ENCODE data around the gene MSGN1.
"Not testable (repeated sequence)": the region's sequence is repeated elsewhere in the genome, so short reads cannot be mapped to it uniquely, and the experiment has no call there.

MSGN1 gene

DNA sequence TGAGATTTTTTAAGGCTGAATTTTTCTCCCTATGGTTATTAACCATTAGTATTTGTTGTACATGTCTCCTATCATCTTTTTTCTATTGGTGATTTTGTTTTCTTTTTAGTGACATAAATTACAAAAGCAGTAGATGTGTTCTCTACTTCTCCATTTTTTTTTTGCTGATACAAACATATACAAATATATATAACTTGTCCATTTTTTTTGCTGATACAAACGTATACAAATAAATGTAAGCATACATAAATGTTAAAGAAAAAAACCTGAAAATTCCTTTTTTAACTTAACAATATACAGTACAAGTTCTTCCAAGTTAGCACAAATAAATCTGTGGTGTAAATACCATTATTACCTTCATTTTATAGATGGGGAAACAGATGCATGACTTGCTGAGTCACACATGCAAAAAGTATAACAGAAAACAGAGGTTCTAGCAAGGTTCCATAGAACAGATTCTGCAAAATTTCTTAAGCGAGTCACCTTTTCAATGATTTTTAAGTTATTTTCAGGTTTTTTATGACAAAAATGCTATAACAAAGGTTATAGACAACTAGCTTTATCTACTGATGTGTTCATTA is 2.1 kb downstream of the MSGN1 start:
- TF ChIP-seq, protein P1, sequence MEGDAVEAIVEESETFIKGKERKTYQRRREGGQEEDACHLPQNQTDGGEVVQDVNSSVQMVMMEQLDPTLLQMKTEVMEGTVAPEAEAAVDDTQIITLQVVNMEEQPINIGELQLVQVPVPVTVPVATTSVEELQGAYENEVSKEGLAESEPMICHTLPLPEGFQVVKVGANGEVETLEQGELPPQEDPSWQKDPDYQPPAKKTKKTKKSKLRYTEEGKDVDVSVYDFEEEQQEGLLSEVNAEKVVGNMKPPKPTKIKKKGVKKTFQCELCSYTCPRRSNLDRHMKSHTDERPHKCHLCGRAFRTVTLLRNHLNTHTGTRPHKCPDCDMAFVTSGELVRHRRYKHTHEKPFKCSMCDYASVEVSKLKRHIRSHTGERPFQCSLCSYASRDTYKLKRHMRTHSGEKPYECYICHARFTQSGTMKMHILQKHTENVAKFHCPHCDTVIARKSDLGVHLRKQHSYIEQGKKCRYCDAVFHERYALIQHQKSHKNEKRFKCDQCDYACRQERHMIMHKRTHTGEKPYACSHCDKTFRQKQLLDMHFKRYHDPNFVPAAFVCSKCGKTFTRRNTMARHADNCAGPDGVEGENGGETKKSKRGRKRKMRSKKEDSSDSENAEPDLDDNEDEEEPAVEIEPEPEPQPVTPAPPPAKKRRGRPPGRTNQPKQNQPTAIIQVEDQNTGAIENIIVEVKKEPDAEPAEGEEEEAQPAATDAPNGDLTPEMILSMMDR (conservative IDR thresholded peaks at IDR 0.05; ENCODE audit: low read length): no peak
- DNase-seq (ENCODE audit: low read depth): no peak
- H3K4me3 ChIP-seq (ENCODE audit: low read length): no peak overlapping the region

DNA sequence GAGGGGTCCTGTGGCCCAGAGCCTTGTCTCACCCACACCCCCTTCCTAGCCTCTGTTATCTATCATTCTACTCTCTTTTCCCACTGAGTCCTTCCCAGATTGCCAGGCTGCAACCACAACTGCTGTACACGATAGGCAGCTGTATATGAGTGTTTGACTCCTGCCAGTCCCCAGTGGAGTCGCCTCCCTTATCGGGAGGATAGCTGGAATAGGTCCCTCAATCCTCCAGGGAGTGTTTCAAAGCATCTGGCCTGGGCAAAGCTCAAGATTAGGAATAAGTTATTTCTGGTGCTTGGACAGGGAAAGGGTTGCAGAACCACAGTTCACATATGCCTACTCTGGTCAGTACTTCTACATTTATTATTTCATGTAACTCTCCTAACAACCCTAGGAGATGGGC is 4.8 kb downstream of the MSGN1 start:
- no peak for DNase-seq (ENCODE audit: low read depth)
- TF ChIP-seq, protein P1 (conservative IDR thresholded peaks at IDR 0.05; ENCODE audit: low read length): no peak
- H3K4me3 ChIP-seq (ENCODE audit: low read length): no peak overlapping the region

DNA sequence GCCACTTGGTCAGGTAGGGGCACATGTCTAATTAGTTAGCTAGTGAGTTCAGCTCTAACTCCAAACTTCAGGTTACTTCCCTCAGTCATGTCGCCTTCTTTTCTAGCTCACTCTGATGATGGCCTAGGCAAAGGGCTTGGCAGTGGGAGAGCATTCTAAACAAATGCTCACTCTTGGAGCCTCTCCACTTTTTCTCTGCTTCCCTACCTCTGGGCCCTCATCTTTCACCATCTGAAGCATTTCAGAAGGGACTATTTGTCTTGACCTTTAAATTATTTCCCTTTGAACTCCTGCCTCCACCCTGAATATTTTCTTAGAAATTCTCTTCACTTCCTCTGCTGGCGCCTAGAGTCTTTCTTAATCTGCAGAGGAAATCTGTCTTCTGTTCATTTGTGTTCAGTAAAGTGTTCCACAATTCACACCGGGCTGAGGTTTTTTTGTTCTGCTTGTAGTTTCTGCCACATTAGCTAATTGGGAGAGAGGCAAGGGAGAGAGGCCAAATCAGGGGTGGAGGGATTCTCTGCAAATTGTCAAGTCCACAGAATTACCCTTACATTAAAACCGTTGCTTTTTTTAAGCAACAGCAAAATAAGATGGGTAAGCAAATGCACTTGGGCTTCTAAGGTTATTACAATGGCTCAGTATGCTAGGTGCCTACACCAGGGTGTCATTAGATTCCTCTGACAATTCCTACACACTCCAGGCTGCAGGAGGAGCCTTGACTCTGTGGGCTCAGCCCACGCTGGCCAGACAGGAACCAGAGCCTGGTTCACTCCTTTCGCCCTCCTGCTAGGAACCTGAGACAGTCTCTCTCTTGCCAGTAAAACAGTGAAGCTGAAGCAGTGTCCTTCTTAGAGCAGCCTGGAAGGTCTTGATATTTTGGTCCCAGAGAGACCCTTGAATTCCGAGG is 5.5 kb downstream of the MSGN1 start:
- TF ChIP-seq, protein P1 (conservative IDR thresholded peaks at IDR 0.05; ENCODE audit: low read length): no peak
- DNase-seq (ENCODE audit: low read depth): no peak
- H3K4me3 ChIP-seq (ENCODE audit: low read length): no peak overlapping the region

DNA sequence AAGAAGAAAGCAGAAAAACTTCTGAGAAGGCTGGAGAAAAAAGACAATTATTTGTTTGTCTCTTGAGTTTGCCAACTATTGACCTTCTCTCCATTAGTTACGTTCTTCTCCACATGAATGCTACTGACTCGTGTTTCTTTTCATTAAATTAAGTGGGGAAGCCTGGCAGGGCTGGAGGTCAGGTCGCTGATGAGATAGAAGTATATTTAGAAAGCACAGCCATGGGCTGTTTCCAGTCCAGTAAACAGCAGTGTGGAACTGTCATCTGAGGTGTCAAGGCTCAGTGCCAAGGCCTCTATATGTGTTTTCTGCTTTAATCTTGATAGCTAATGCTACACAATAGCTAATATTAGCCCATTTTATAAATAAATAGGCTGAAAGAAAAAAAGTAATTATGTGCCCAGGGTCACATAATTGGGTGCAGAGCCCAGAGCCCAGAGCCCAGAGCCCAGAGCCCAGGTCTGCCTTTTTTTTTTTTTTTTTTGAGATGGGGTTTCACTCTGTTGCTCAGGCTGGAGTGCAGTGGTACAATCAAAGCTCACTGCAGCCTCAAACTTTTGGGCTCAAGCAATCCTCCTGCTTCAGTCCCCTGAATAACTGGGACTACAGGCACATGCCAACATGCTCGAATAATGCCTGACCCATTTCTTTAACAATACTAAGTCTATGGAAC is 6.3 kb downstream of the MSGN1 start:
- no peak for DNase-seq (ENCODE audit: low read depth)
- H3K4me3 ChIP-seq (ENCODE audit: low read length): no peak overlapping the region
- TF ChIP-seq, protein P1 (conservative IDR thresholded peaks at IDR 0.05; ENCODE audit: low read length): no peak

DNA sequence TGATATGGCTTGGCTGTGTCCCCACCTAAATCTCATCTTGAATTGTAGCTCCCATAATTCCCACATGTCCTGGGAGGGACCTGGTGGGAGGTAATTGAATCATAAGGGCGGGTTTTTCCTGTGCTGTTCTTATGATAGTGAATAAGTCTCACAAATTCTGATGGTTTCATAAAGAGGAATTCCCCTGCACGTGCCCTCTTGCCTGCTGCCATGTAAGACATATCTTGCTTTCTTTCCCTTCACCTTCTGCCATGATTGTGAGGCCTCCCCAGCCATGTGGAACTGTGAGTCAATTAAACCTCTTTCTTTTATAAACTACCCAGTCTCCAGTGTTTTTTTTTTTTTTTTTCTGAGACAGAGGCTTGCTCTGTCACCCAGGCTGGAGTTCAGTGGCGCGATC is 7.4 kb downstream of the MSGN1 start:
- not testable (repeated sequence) for H3K4me3 ChIP-seq (ENCODE audit: low read length); DNase-seq (ENCODE audit: low read depth)

DNA sequence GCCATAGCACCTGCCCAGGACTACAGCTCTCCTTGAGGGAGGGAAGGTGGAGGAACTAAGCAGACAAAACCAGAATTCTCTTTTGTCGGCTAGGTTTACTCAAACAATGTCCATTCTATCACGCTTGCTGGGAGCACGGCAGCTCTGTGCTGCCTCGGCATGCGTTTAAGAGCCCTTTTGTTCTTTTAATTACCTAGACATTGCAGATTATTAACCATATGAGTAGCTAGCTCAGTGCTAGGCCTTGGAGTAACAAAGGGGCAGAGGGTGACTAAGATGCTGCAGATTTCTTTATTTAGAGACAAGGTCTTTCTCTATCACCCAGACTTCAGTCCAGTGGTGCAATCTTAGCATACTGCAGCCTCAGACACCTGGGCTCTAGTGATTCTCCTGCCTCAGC is 11.1 kb downstream of the MSGN1 start:
- TF ChIP-seq, protein P1 (conservative IDR thresholded peaks at IDR 0.05; ENCODE audit: low read length): no peak
- H3K4me3 ChIP-seq (ENCODE audit: low read length): no peak overlapping the region
- no peak for DNase-seq (ENCODE audit: low read depth)

DNA sequence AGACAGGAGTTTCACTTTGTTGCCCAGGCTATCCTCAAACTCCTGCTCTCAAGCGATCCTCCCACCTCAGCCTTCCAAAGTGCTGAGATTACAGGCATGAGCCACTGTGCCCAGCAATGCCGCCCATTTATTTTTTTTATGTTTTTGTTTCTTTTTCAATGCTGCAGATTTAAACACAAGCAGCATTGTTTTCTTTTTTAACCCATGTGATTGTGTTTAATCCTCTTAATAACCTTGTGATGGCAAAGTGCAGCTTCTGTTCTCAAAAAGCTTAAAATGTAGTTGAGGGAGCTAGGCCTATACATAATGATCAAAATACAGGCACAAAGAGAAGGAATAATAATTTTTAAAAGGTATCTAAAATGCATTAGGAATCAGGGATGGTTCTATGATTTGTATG is 11.5 kb downstream of the MSGN1 start:
- no peak for DNase-seq (ENCODE audit: low read depth)
- no peak overlapping the region for H3K4me3 ChIP-seq (ENCODE audit: low read length)
- TF ChIP-seq, protein P1 (conservative IDR thresholded peaks at IDR 0.05; ENCODE audit: low read length): no peak

Measured in AG10803 (cell line).